HepG2 (cell line): ENCODE data around the gene GTF2H3. TPM values are rescaled to one million over a fixed set of nuclear protein-coding genes. Genes with fewer than 3 reads are reported as not detected.
A peak's percentile ranks its signal among the peaks of the same experiment; 100 is the strongest.

Source experiments
- CBX1 ChIP-seq: IDR thresholded peaks from one replicate; pipeline ENCODE4 v1.6.1; 2016; ENCODE audit warnings: antibody characterized with exemption, low read depth
- CENPX ChIP-seq: sonication (generic); formaldehyde crosslinking; IDR thresholded peaks from 2 replicates; pipeline ENCODE4 v1.9.0; 2021; ENCODE audit warnings: mild to moderate bottlenecking, missing genetic modification reagents, moderate library complexity
- EP300 ChIP-seq, 3 experiments: sonication (generic) in 1 of 3; formaldehyde crosslinking in 1 of 3; IDR thresholded peaks; 2 replicates each; pipeline versions ENCODE4 v1.5.1 to v1.6.1; 2011 to 2020; ENCODE audit warnings: low read depth in 2 of 3, low read length in 2 of 3, borderline replicate concordance in 1 of 3, improper control_type of control experiment in 1 of 3, mild to moderate bottlenecking in 1 of 3, missing genetic modification reagents in 1 of 3, moderate library complexity in 1 of 3
- GABPA ChIP-seq, 2 experiments: IDR thresholded peaks; 2 replicates each; pipeline ENCODE4 v1.6.1; 2011 to 2016; ENCODE audit warnings: low read depth in 2 of 2, low read length in 1 of 2, missing biosample characterization in 1 of 2, missing genetic modification characterization in 1 of 2
- KAT7 ChIP-seq: IDR thresholded peaks from 2 replicates; pipeline ENCODE4 v1.6.1; 2018; ENCODE audit warnings: borderline replicate concordance, missing compliant biosample characterization
- NBN ChIP-seq: fragments of 450-650 bp; conservative IDR thresholded peaks from 2 replicates; pipeline ENCODE4 v1.6.1; 2017
- NKX3-1 ChIP-seq: sonication (generic); formaldehyde crosslinking; IDR thresholded peaks from 2 replicates; pipeline ENCODE4 v1.5.0; 2020; ENCODE audit warnings: missing genetic modification reagents
- POGZ ChIP-seq: sonication (generic); formaldehyde crosslinking; IDR thresholded peaks from 2 replicates; pipeline ENCODE4 v1.4.0; 2020; ENCODE audit warnings: mild to moderate bottlenecking, missing genetic modification reagents
- RBM39 ChIP-seq: fragments of 200-400 bp; formaldehyde crosslinking; IDR thresholded peaks from one replicate; pipeline ENCODE4 v1.6.1; 2018; ENCODE audit warnings: antibody characterized with exemption, mild to moderate bottlenecking, low read depth, low read length; ENCODE audit not compliant: poor library complexity, severe bottlenecking
- SOX5 ChIP-seq: IDR thresholded peaks from 2 replicates; pipeline ENCODE4 v1.6.1; 2016; ENCODE audit warnings: borderline replicate concordance
- SRY ChIP-seq: sonication (generic); formaldehyde crosslinking; IDR thresholded peaks from 2 replicates; pipeline ENCODE4 v1.8.0; 2022; ENCODE audit warnings: mild to moderate bottlenecking, missing genetic modification reagents
- ZFP41 ChIP-seq: sonication (generic); formaldehyde crosslinking; IDR thresholded peaks from 2 replicates; pipeline ENCODE4 v1.4.0; 2020; ENCODE audit warnings: mild to moderate bottlenecking, missing genetic modification reagents, borderline replicate concordance
- ZKSCAN8 ChIP-seq: IDR thresholded peaks from 2 replicates; pipeline ENCODE4 v1.6.1; 2016; ENCODE audit warnings: borderline replicate concordance, missing genetic modification reagents, missing compliant biosample characterization
- ZNF33B ChIP-seq: sonication (generic); formaldehyde crosslinking; IDR thresholded peaks from 2 replicates; pipeline ENCODE4 v1.5.1; 2020; ENCODE audit warnings: mild to moderate bottlenecking, missing genetic modification reagents
- ZNF652 ChIP-seq: IDR thresholded peaks from 2 replicates; pipeline ENCODE4 v1.6.1; 2016; ENCODE audit warnings: low read depth, borderline replicate concordance
- ZNF747 ChIP-seq: sonication (generic); formaldehyde crosslinking; IDR thresholded peaks from 2 replicates; pipeline ENCODE4 v1.8.1; 2023; ENCODE audit warnings: missing genetic modification reagents, mild to moderate bottlenecking, borderline replicate concordance
- ZNF790 ChIP-seq: sonication (generic); formaldehyde crosslinking; IDR thresholded peaks from 2 replicates; pipeline ENCODE4 v1.8.0; 2022; ENCODE audit warnings: missing genetic modification reagents, mild to moderate bottlenecking, borderline replicate concordance
- ZNF816 ChIP-seq: sonication (generic); formaldehyde crosslinking; IDR thresholded peaks from 2 replicates; pipeline ENCODE4 v1.8.0; 2022; ENCODE audit warnings: missing genetic modification reagents, mild to moderate bottlenecking, borderline replicate concordance
- ZNF839 ChIP-seq: sonication (generic); formaldehyde crosslinking; IDR thresholded peaks from 2 replicates; pipeline ENCODE4 v1.4.0; 2020; ENCODE audit warnings: missing genetic modification reagents, mild to moderate bottlenecking, borderline replicate concordance
- ZSCAN20 ChIP-seq: sonication (generic); formaldehyde crosslinking; IDR thresholded peaks from 2 replicates; pipeline ENCODE4 v1.4.0; 2020; ENCODE audit warnings: missing genetic modification reagents, mild to moderate bottlenecking, borderline replicate concordance
- polyA plus RNA-seq, 8 experiments: library from polyadenylated mRNA; depleted of rRNA in 3 of 8; stranded (reverse) in 7 of 8; unstranded in 1 of 8; fragments of >200 nt; fragmentation: Illumina TruSeq in 4 of 8; extraction: Trizol in 4 of 8; gene quantifications; 2 replicates each; pipeline versions ENCODE4 v1.2.1 to v1.2.3, GENCODE V29; 2011 to 2016; ENCODE audit warnings: low read depth in 4 of 8, missing spikeins in 1 of 8, mixed read lengths in 1 of 8; ENCODE audit not compliant: insufficient read depth in 1 of 8
- total RNA-seq, 5 experiments: library from RNA; depleted of rRNA; stranded (reverse); fragments of >200 nt; fragmentation: Illumina TruSeq; extraction: Trizol; gene quantifications; 2 replicates each; pipeline ENCODE4 v1.2.3, GENCODE V29; 2016; ENCODE audit warnings: low read depth in 1 of 5
- TF ChIP-seq, protein P1 (sequence below): sonication (generic); formaldehyde crosslinking; conservative IDR thresholded peaks from 2 replicates; pipeline ENCODE4 v1.8.0; 2022; ENCODE audit warnings: missing genetic modification reagents
- TF ChIP-seq, protein P2 (sequence below): sonication (generic); formaldehyde crosslinking; IDR thresholded peaks from 2 replicates; pipeline ENCODE4 v1.8.0; 2022; ENCODE audit warnings: missing genetic modification reagents, low read depth, mild to moderate bottlenecking, borderline replicate concordance
- TF ChIP-seq, protein P3 (sequence below): sonication (generic); formaldehyde crosslinking; IDR thresholded peaks from 2 replicates; pipeline ENCODE4 v1.5.0; 2020; ENCODE audit warnings: missing genetic modification reagents
- TF ChIP-seq, protein P4 (sequence below): sonication (generic); formaldehyde crosslinking; IDR thresholded peaks from 2 replicates; pipeline ENCODE4 v1.4.0; 2020; ENCODE audit warnings: missing genetic modification reagents
- TF ChIP-seq, protein P5 (sequence below): sonication (generic); formaldehyde crosslinking; IDR thresholded peaks from 2 replicates; pipeline ENCODE4 v1.5.1; 2020; ENCODE audit warnings: missing genetic modification reagents, mild to moderate bottlenecking, borderline replicate concordance

The GTF2H3 gene
- total and polyA plus RNA-seq, 2 of the 13 experiments (the other 11 are each of a cell fraction or from before 2014, with no cell fraction given): 35.8 to 58.8 TPM

DNA sequence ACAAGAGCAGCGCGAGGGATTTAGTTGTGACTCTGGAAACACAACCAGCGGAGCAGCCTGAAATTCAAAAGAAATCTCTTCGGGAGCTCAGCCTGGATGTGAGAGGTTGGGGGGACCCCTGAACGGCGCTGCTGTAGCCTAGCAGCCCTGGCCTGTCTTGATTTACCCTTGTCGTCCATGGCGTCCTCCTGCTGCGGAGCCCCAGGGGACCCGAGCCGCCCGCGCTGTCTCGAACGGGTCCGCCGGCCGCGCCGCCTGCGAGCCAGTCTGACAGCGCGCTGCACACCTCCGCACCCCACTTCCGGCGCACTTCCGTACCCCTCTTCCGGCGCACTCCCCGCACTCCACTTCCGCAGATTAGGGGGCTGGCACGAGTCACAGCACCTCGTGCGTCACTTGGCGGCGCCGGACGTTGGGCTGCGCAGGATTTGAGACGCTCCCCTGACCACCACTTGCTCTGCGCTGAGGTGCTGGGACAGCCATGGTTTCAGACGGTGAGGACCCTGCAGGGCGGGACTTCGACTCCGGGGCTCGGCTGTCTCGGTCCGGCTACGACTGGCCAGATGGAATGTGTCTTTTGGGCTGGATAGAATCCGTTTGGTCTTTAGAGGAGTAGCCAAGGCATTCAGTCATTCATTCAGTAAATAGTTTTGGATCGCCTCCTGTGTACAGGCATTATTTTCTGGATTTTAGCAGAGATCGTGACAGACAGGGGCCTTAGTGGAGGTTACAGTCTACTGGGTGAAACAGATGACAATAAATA, at the start of gene GTF2H3, which contains the start of gene EIF2B1 (continued):
- TF ChIP-seq, protein P1, sequence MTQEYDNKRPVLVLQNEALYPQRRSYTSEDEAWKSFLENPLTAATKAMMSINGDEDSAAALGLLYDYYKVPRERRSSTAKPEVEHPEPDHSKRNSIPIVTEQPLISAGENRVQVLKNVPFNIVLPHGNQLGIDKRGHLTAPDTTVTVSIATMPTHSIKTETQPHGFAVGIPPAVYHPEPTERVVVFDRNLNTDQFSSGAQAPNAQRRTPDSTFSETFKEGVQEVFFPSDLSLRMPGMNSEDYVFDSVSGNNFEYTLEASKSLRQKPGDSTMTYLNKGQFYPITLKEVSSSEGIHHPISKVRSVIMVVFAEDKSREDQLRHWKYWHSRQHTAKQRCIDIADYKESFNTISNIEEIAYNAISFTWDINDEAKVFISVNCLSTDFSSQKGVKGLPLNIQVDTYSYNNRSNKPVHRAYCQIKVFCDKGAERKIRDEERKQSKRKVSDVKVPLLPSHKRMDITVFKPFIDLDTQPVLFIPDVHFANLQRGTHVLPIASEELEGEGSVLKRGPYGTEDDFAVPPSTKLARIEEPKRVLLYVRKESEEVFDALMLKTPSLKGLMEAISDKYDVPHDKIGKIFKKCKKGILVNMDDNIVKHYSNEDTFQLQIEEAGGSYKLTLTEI: no peak
- TF ChIP-seq NBN: no peak
- TF ChIP-seq ZNF816 (CRISPR knock-in tag): 0 out of 2 replicates have a peak, but pooled peaks have one; percentile 63
- TF ChIP-seq, protein P2, sequence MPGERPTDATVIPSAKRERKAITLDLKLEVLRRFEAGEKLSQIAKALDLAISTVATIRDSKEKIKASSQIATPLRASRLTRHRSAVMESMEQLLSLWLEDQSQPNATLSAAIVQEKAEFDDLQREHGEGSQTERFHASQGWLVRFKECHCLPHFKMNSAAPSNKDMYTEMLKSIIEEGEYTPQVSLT (CRISPR knock-in tag): no peak
- TF ChIP-seq ZSCAN20: no peak
- peak; percentile 57; the same call in 1 of the 2 replicates for TF ChIP-seq SOX5 (CRISPR knock-in tag)
- TF ChIP-seq CBX1: peak; percentile 81
- no peak; the same call in 1 of the 2 replicates for TF ChIP-seq ZNF747 (CRISPR knock-in tag)
- TF ChIP-seq, protein P3, sequence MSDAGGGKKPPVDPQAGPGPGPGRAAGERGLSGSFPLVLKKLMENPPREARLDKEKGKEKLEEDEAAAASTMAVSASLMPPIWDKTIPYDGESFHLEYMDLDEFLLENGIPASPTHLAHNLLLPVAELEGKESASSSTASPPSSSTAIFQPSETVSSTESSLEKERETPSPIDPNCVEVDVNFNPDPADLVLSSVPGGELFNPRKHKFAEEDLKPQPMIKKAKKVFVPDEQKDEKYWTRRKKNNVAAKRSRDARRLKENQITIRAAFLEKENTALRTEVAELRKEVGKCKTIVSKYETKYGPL: 0 out of 2 replicates have a peak, but pooled peaks have one; percentile 30
- no peak for TF ChIP-seq CENPX (CRISPR knock-in tag)
- TF ChIP-seq, protein P4, sequence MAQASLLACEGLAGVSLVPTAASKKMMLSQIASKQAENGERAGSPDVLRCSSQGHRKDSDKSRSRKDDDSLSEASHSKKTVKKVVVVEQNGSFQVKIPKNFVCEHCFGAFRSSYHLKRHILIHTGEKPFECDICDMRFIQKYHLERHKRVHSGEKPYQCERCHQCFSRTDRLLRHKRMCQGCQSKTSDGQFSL (CRISPR knock-in tag): no peak
- TF ChIP-seq ZKSCAN8 (CRISPR knock-in tag): peak; percentile 37; the same call in 1 of the 2 replicates
- peak; percentile 90; the same call in 1 of the 2 replicates for TF ChIP-seq KAT7 (CRISPR knock-in tag)
- peak; percentile 90 for TF ChIP-seq RBM39
- peak; percentile 91 for TF ChIP-seq ZNF790 (CRISPR knock-in tag)
- TF ChIP-seq ZNF33B (CRISPR knock-in tag): peak; percentile 39; the same call in 1 of the 2 replicates
- TF ChIP-seq GABPA (IDR thresholded peaks at IDR 0.05; ENCODE audit: low read depth, low read length): peak; percentile 100
- peak; percentile 96 for TF ChIP-seq GABPA (CRISPR knock-in tag; IDR thresholded peaks at IDR 0.05; ENCODE audit: low read depth)
- no peak; the same call in 1 of the 2 replicates for TF ChIP-seq ZNF839 (CRISPR knock-in tag)
- peak; percentile 72; the same call in 1 of the 2 replicates for TF ChIP-seq NKX3-1 (CRISPR knock-in tag)
- TF ChIP-seq ZNF652 (CRISPR knock-in tag): no peak
- TF ChIP-seq POGZ (CRISPR knock-in tag): peak; percentile 95
- peak; percentile 50; the same call in 1 of the 2 replicates for TF ChIP-seq ZFP41 (CRISPR knock-in tag)
- TF ChIP-seq SRY (CRISPR knock-in tag): peak; percentile 25; the same call in 1 of the 2 replicates
- TF ChIP-seq, protein P5, sequence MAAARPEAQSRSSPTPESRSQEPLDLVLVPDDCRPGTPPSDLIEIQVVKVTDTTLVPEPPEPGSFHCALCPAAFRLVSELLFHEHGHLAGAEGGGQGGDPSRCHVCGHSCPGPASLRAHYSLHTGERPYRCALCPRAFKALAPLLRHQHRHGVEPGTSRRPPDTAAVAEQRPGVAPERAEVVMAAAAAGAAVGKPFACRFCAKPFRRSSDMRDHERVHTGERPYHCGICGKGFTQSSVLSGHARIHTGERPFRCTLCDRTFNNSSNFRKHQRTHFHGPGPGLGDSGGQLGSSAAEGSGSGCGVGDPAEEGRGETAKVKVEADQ (CRISPR knock-in tag): peak; percentile 40; the same call in 1 of the 2 replicates
- peak in 1 of 2 experiments; percentile 56; a peak in 1 of 4 replicates for TF ChIP-seq EP300 (IDR thresholded peaks at IDR 0.05; ENCODE audit: low read depth in 2 of 2, low read length in 2 of 2)
- TF ChIP-seq EP300 (CRISPR knock-in tag; IDR thresholded peaks at IDR 0.05; ENCODE audit: borderline replicate concordance): no peak
